T-helper 2 cell (primary cell): Measurements from ENCODE around the gene GSG1.
"Not testable (repeated sequence)": the region's sequence is repeated elsewhere in the genome, so short reads cannot be mapped to it uniquely, and the experiment has no call there.

Experiments used
- DNase-seq, 5 experiments: peaks; one replicate each; pipeline versions ENCODE4 v3.0.0 to v3.0.0-alpha.2; 2012 to 2022

Gene GSG1

GRCh38 chr12:13053617-13054016, 49.9 kb downstream of the GSG1 start:
- not testable (repeated sequence) for DNase-seq

- DNase-seq: no peak
Observed at GRCh38 chr12:13052421-13052820, 51.0 kb downstream of the GSG1 start.

GRCh38 chr12:13049816-13050215, 53.7 kb downstream of the GSG1 start:
- no peak for DNase-seq

GRCh38 chr12:13046964-13047363, 56.5 kb downstream of the GSG1 start:
- peak in 1 of 5 experiments; percentile 20 for DNase-seq

GRCh38 chr12:13045816-13046215, 57.7 kb downstream of the GSG1 start:
- no peak for DNase-seq

- no peak for DNase-seq
Observed at GRCh38 chr12:13044906-13045299, 58.6 kb downstream of the GSG1 start.

- peak; percentile 30 to 70 (median 52) for DNase-seq
Observed at GRCh38 chr12:13044002-13044905, 59.2 kb downstream of the GSG1 start, which contains the start of gene FAM234B. Gene FAM234B (plus strand): TSS chr12:13044381. CDS start chr12:13044404, 23 bp downstream.

- no peak for DNase-seq
Observed at GRCh38 chr12:13042666-13043230, 60.7 kb downstream of the GSG1 start.

GRCh38 chr12:13041224-13041623, 62.2 kb downstream of the GSG1 start:
- no peak for DNase-seq

- DNase-seq: no peak
Observed at GRCh38 chr12:13039328-13039956, 64.0 kb downstream of the GSG1 start.

- no peak for DNase-seq
Observed at GRCh38 chr12:13038491-13039161, 64.8 kb downstream of the GSG1 start.

- no peak for DNase-seq
Observed at GRCh38 chr12:13036881-13037280, 66.6 kb downstream of the GSG1 start.

GRCh38 chr12:13035335-13035734, 68.1 kb downstream of the GSG1 start:
- not testable (repeated sequence) for DNase-seq
